SK-N-SH (cell line): ENCODE data around the gene SLC22A23. TPM values are rescaled to one million over a fixed set of nuclear protein-coding genes. Genes with fewer than 3 reads are reported as not detected.

ENCODE experiments used
- CTCF ChIA-PET: fragments of 300-600, 350-600 bp; formaldehyde crosslinking; extraction: SDS; loops from one replicate; lab custom pipeline; 2021; lab: Yijun Ruan, JAX
- POLR2A ChIA-PET: fragments of 350-600 bp; sonication (Branson Sonifier 250); formaldehyde crosslinking; extraction: SDS; loops from one replicate; lab custom pipeline; 2020; ENCODE audit warnings: antibody characterized with exemption, inconsistent platforms; lab: Yijun Ruan, JAX
- DNase-seq: peaks from one replicate; pipeline ENCODE4 v3.0.0; 2012
- H2AFZ ChIP-seq: fragments of 200-600 bp; sonication (generic); 2 replicates; pipeline ENCODE4 v1.8.1; 2016; ENCODE audit warnings: antibody characterized with exemption, mild to moderate bottlenecking, low read depth
- H3F3A ChIP-seq: fragments of 200-600 bp; sonication (generic); replicated peaks from 2 replicates; pipeline ENCODE3; 2016; ENCODE audit warnings: antibody characterized with exemption, mild to moderate bottlenecking; ENCODE audit not compliant: insufficient read depth
- H3K27ac ChIP-seq, 2 experiments: fragments of 200-500 bp in 1 of 2; fragments of 200-600 bp in 1 of 2; sonication (Bioruptor generic) in 1 of 2; sonication (generic), shearing (Covaris generic) in 1 of 2; 2 replicates each; pipeline versions ENCODE4 v1.5.1 to v1.6.1; 2014 to 2016; ENCODE audit warnings: low read depth in 2 of 2, inconsistent platforms in 1 of 2, low read length in 1 of 2, mild to moderate bottlenecking in 1 of 2, mixed read lengths in 1 of 2
- H3K27me3 ChIP-seq: fragments of 200-600 bp; sonication (generic), shearing (Covaris generic); 2 replicates; pipeline ENCODE4 v1.6.1; 2016; ENCODE audit warnings: mixed run types; ENCODE audit not compliant: insufficient read depth
- H3K36me3 ChIP-seq, 2 experiments: fragments of 200-500 bp in 1 of 2; fragments of 200-600 bp in 1 of 2; sonication (Bioruptor generic) in 1 of 2; sonication (generic) in 1 of 2; replicated peaks in 1 of 2; 2 replicates each; pipeline versions ENCODE3 to v1.5.1; 2014 to 2016; ENCODE audit warnings: low read length in 1 of 2, mild to moderate bottlenecking in 1 of 2; ENCODE audit not compliant: insufficient read depth in 2 of 2, control insufficient read depth in 1 of 2
- H3K4me1 ChIP-seq, 2 experiments: fragments of 200-500 bp in 1 of 2; fragments of 200-600 bp in 1 of 2; sonication (Bioruptor generic) in 1 of 2; sonication (generic), shearing (Covaris generic) in 1 of 2; 2 replicates each; pipeline versions ENCODE4 v1.5.1 to v1.6.1; 2014 to 2016; ENCODE audit warnings: low read depth in 1 of 2, low read length in 1 of 2, mixed run types in 1 of 2; ENCODE audit not compliant: insufficient read depth in 2 of 2, control insufficient read depth in 1 of 2
- H3K4me2 ChIP-seq: fragments of 200-600 bp; sonication (generic), shearing (Covaris generic); 2 replicates; pipeline ENCODE4 v1.6.1; 2017; ENCODE audit warnings: mixed run types
- H3K4me3 ChIP-seq, 2 experiments: fragments of 200-500 bp in 1 of 2; fragments of 200-600 bp in 1 of 2; sonication (Bioruptor generic) in 1 of 2; sonication (generic), shearing (Covaris generic) in 1 of 2; 2 replicates each; pipeline versions ENCODE4 v1.5.1 to v1.8.1; 2014 to 2016; ENCODE audit warnings: low read depth in 2 of 2, inconsistent platforms in 1 of 2, low read length in 1 of 2, mild to moderate bottlenecking in 1 of 2, mixed read lengths in 1 of 2, moderate library complexity in 1 of 2
- H3K79me2 ChIP-seq: fragments of 200-600 bp; sonication (generic); 2 replicates; pipeline ENCODE4 v1.8.1; 2017; ENCODE audit warnings: mild to moderate bottlenecking; ENCODE audit not compliant: insufficient read depth
- H3K9ac ChIP-seq: fragments of 200-600 bp; sonication (generic); 2 replicates; pipeline ENCODE4 v1.6.1; 2017; ENCODE audit warnings: mixed run types
- H3K9me2 ChIP-seq: fragments of 200-600 bp; sonication (generic); 2 replicates; pipeline ENCODE4 v1.6.1; 2017; ENCODE audit warnings: mixed run types
- H3K9me3 ChIP-seq: fragments of 200-600 bp; sonication (generic); 2 replicates; pipeline ENCODE4 v1.6.1; 2017; ENCODE audit warnings: mixed run types, mild to moderate bottlenecking, moderate library complexity
- H4K20me1 ChIP-seq: fragments of 200-600 bp; sonication (generic); 2 replicates; pipeline ENCODE4 v1.6.1; 2017; ENCODE audit warnings: mild to moderate bottlenecking, mixed run types; ENCODE audit not compliant: insufficient read depth
- CTCF ChIP-seq: fragments of 200-600 bp; sonication (generic); IDR thresholded peaks from 2 replicates; pipeline ENCODE4 v1.6.1; 2017; ENCODE audit warnings: antibody characterized with exemption, mild to moderate bottlenecking, moderate library complexity
- EZH2phosphoT487 ChIP-seq: fragments of 200-600 bp; sonication (generic); IDR thresholded peaks from 2 replicates; pipeline ENCODE4 v1.6.1; 2017; ENCODE audit warnings: low read depth, mixed run types, mild to moderate bottlenecking, antibody characterized with exemption, moderate library complexity, borderline replicate concordance
- FOXJ3 ChIP-seq: sonication (generic); formaldehyde crosslinking; IDR thresholded peaks from 2 replicates; pipeline ENCODE4 v1.5.1; 2020; ENCODE audit warnings: mild to moderate bottlenecking, missing genetic modification reagents
- GABPA ChIP-seq: IDR thresholded peaks from 2 replicates; pipeline ENCODE4 v1.4.0; 2012; ENCODE audit warnings: low read depth, mild to moderate bottlenecking
- IRF3 ChIP-seq: fragments of 150-350 bp; IDR thresholded peaks from 2 replicates; pipeline ENCODE4 v1.6.1; 2016; ENCODE audit warnings: mild to moderate bottlenecking, low read depth, low read length
- MXI1 ChIP-seq: IDR thresholded peaks from 2 replicates; pipeline ENCODE4 v1.6.1; 2012; ENCODE audit warnings: mild to moderate bottlenecking, low read depth, low read length, improper control_type of control experiment
- POLR2AphosphoS5 ChIP-seq: IDR thresholded peaks from 2 replicates; pipeline ENCODE4 v1.6.1; 2012; ENCODE audit warnings: low read depth, low read length
- SIN3A ChIP-seq: IDR thresholded peaks from 2 replicates; pipeline ENCODE4 v1.6.1; 2012; ENCODE audit warnings: low read depth, mild to moderate bottlenecking, low read length, moderate library complexity, borderline replicate concordance
- TAF1 ChIP-seq: IDR thresholded peaks from 2 replicates; pipeline ENCODE4 v1.6.1; 2012; ENCODE audit warnings: low read depth, mild to moderate bottlenecking, low read length, moderate library complexity, borderline replicate concordance
- YY1 ChIP-seq: IDR thresholded peaks from 2 replicates; pipeline ENCODE4 v1.4.0; 2012; ENCODE audit warnings: low read depth, mild to moderate bottlenecking
- WGBS: methylation state at CpG from one replicate; pipeline ENCODE4 v1.1.6; 2017; ENCODE audit warnings: low lambda C conversion rate; 5-methylcytosine and 5-hydroxymethylcytosine counted together
- polyA plus RNA-seq, 3 experiments: library from polyadenylated mRNA; depleted of rRNA; stranded (reverse); fragments of >200 nt; gene quantifications; 2 replicates each; pipeline ENCODE4 v1.2.3, GENCODE V29; 2012

SLC22A23 gene
- polyA plus RNA-seq, 1 of the 3 experiments (the other 2 are of a cell fraction), result not detected

- H3K4me3 ChIP-seq, result no peak overlapping the region
- CTCF ChIA-PET, result interaction anchor here (0.6 to 9.6 kb wide), 3 partner anchors 13 to 522 kb away, joined by 3 to 63 read pairs (median 25); no protein-coding TSS in a partner anchor
These were observed 223.5 kb downstream of the SLC22A23 start for GRCh38 chr6:3233321-3233720.

GRCh38 chr6:3232017-3232945 lies 224.6 kb downstream of the SLC22A23 start:
- no peaks in the 10 kb centered on the region for H3K36me3 ChIP-seq
- peak overlapping the region; percentile 93 for H2AFZ ChIP-seq
- peaks cover 10 to 11% of the 10 kb centered on the region in 2 experiments; a peak in 3 of 4 replicates for H3K4me1 ChIP-seq
- H3K27ac ChIP-seq, result peak overlapping the region; percentile 90 to 97
- no peaks in the 10 kb centered on the region for H3K9me3 ChIP-seq
- POLR2A ChIA-PET, result interaction anchor here (0.6 to 5.1 kb wide), 7 partner anchors 17 to 247 kb away, joined by 3 to 88 read pairs (median 5); partner anchors contain the start of gene TUBB2A
- H3K9me2 ChIP-seq, result no peaks in the 10 kb centered on the region
- H3K4me3 ChIP-seq, result peak overlapping the region; percentile 84 to 86
- H3K4me2 ChIP-seq, result peak overlapping the region; percentile 94
- H3K27me3 ChIP-seq, result peaks cover 12% of the 10 kb centered on the region; the same call in 1 of the 2 replicates
- peak overlapping the region; percentile 93 for H3K9ac ChIP-seq
- WGBS, result 29% methylated on average over 16 of the region's 23 CpGs
- TF ChIP-seq FOXJ3 (CRISPR knock-in tag) (no peak), YY1 (no peak), EZH2phosphoT487 (no peak), IRF3 (no peak), POLR2AphosphoS5 (no peak), MXI1 (no peak; the same call in 1 of the 2 replicates), TAF1 (no peak)
- CTCF ChIA-PET, result interaction anchor here (0.7 to 9.6 kb wide), 7 partner anchors 13 to 110 kb away, joined by 3 to 63 read pairs (median 4); no protein-coding TSS in a partner anchor
- H3F3A ChIP-seq, result peaks cover 20% of the 10 kb centered on the region
- H4K20me1 ChIP-seq, result no peaks in the 10 kb centered on the region
- H3K79me2 ChIP-seq, result peaks cover under 1% of the 10 kb centered on the region; the same call in 1 of the 2 replicates
- no peak for DNase-seq

More at GRCh38 chr6:3233321-3233720, 223.5 kb downstream of the SLC22A23 start:
- peaks cover 10 to 11% of the 10 kb centered on the region in 2 experiments; a peak in 3 of 4 replicates for H3K4me1 ChIP-seq
- WGBS, result 97% methylated on average over 3 of the region's 3 CpGs
- no peaks in the 10 kb centered on the region for H3K9me2 ChIP-seq
- no peaks in the 10 kb centered on the region for H3K36me3 ChIP-seq
- H3K4me2 ChIP-seq, result no peak overlapping the region
- TF ChIP-seq IRF3, result no peak
- TF ChIP-seq SIN3A, result no peak
- TF ChIP-seq CTCF, result no peak
- TF ChIP-seq POLR2AphosphoS5, result no peak
- TF ChIP-seq GABPA, result no peak
- TF ChIP-seq, all 33 proteins: peak for 0
- H3F3A ChIP-seq, result peaks cover 20% of the 10 kb centered on the region
- no peak overlapping the region for H2AFZ ChIP-seq
- no peaks in the 10 kb centered on the region for H4K20me1 ChIP-seq
- H3K27me3 ChIP-seq, result peaks cover 8% of the 10 kb centered on the region; the same call in 1 of the 2 replicates
- no peaks in the 10 kb centered on the region for H3K79me2 ChIP-seq
- H3K27ac ChIP-seq, result no peak overlapping the region
- H3K9me3 ChIP-seq, result no peaks in the 10 kb centered on the region
- no peak overlapping the region for H3K9ac ChIP-seq
- POLR2A ChIA-PET, result interaction anchor here (1.5 to 1.9 kb wide), 2 partner anchors 14 to 76 kb away, joined by 9 read pairs; partner anchors contain the start of gene TUBB2A
- no peak for DNase-seq
